GM21526 (cell line): Measurements from ENCODE around the gene NCAN.
"Not testable (repeated sequence)": the region's sequence is repeated elsewhere in the genome, so short reads cannot be mapped to it uniquely, and the experiment has no call there.

ENCODE experiments used
- ATAC-seq: cut with Tn5 transposase; IDR thresholded peaks from one replicate; pipeline ENCODE4 v1.9.1; 2021; ENCODE audit warnings: moderate library complexity; ENCODE audit not compliant: unreplicated experiment, low FRiP score

Gene NCAN

DNA sequence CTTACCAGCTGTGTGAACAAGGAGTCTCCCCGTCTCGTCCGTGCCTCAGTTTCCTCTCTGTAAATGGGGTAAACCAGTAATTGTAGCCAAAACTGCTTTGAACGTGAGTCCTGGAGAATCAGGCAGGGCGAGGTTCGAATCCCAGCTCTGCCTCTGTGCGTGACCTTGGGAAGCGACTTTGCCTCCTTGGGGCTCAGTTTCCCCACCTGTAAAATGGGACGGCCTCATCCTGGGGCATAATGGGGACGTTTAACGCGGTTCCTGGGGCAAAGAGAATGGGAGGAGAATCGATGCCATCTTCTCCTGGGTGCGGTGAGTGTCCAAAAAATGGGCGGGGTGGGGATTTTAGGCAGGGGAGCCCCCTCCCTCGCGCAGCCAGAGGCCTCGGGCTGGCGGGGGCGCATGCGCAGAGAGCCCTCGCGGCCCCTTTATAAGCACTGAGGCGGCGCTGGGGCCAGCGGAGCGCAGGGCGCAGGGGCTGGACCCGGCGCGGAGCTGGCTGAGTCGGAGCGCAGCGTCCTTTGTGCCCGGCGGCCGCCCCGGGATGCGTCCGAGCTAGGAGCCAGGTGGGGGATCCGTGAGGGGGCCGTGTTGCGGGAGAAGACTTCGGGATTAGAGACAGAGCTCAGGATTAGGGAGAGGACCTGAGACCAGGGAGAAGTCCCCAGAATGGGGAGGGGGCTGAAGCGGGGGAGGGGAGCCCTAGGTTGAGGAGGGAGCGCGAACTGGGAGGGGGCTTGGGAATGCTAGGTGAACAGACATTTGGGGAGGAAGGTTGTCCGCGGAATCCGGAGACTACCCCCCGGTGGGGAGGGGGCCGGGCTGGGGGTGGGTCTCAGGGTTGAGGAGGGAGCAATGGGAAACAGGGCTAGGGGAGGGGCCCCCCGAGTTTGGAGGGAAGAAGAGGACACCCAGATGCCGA is at the start of gene NCAN:
Gene NCAN (plus strand): TSS at position 460 of the 922 bp plus-strand sequence. CDS start 4,996 bp downstream, outside the sequence.
- no peak for ATAC-seq

- no peak for ATAC-seq
These were observed 49.3 kb upstream of the NCAN start for GRCh38 chr19:19162495-19162894.

GRCh38 chr19:19165396-19165795 is 46.4 kb upstream of the NCAN start:
- ATAC-seq, result no peak

DNA sequence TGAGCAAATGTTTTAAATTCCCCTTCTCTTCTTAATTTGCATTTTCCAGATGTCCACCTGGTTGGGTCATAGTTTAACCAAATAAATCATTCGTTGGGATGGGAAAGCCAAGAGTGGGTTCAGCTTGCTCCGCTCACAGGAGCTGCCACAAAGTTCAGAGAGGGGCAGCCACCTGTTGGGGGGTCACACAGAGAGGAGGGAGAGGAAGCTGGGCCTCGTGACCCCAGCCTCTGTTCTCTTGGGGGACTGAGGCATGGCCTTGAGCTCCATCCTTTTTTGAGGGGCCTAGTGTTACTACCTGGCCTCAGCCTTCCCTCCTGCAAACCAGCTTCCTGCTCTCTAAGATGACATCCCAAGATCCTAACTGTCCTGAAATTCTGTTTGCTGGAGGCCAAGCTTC is 44.1 kb upstream of the NCAN start:
- no peak for ATAC-seq

DNA sequence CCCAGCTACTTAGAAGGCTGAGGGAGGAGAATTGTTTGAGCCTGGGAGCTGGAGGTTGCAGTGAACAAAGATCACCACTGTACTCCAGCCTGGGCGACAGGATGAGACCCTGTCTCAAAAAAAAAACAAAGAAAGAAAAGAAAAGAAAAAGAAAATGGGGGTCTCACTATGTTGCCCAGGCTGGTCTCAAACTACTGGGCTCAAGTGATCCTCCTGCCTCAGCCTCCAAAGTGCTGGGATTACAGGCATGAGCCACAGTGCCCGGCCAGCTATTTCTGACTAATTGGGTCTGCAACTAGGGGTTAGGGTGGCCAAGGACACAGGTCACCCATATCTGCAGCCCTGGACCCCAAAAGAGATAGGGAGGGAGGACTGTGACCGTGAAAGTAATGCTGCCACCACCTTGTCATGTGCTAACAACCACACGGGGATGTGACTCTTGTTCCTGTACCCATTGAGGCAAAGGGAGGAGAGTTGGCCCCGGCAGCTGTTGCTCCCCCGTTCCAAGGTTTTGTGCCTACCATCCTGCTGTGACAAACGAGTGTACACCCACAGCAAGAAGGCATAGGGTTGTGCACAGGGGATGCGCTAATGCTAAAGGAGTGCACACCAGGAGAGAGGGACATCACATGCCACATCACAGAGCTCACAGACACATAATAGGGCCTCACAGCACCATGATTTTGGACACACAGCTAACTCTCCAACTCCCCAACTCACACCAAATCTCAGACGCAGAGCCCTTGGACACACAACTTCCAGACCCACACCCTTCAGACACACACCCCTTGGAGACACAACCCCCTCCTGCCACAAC is 42.3 kb upstream of the NCAN start:
- ATAC-seq, result no peak

DNA sequence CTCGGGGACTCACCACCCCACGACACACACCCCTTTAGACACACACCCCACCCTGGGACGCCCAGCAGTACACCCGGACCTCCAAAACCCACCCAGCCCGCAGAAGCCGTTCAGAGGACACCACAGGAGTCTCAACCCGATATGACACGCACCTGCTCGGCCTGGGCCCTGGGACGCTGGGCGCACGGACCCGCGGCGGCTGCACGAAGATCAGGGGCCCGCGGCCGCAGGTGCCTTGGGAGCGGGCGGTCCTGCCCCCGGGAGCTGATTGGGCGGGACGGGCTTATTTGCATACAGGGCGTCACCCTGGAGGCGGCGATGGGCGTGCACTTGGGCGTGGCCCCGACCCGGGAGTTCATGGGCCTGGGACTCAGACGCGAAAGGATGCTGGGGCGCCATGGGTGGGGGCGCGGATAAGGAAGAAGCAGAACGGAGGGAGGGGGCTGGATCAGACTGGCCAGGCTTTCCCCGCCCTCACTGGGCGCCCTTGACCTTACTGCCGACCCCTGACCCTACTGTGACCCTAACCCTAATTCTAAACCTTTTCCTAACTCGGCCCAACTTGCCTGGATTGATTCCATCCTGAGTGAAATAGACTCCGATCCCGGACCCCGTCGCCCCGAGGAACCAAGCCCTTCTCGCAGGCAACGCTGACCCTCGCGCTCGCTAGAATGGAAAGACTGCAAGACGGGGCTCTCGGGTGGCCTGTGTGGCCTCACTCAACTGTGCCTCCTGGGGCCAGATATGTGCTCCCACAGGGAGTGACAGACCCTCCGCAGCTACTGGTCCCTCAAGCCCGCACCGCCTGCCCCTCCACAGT is 41.5 kb upstream of the NCAN start, which contains the start of gene MEF2B:
Gene MEF2B (minus strand): TSS at position 211 of the 820 bp plus-strand sequence. CDS start 19,528 bp downstream, outside the sequence.
- peak; percentile 83 for ATAC-seq

GRCh38 chr19:19170873-19171672 is 40.7 kb upstream of the NCAN start:
- no peak for ATAC-seq

- no peak for ATAC-seq
These were observed 39.8 kb upstream of the NCAN start for GRCh38 chr19:19171821-19172532.

DNA sequence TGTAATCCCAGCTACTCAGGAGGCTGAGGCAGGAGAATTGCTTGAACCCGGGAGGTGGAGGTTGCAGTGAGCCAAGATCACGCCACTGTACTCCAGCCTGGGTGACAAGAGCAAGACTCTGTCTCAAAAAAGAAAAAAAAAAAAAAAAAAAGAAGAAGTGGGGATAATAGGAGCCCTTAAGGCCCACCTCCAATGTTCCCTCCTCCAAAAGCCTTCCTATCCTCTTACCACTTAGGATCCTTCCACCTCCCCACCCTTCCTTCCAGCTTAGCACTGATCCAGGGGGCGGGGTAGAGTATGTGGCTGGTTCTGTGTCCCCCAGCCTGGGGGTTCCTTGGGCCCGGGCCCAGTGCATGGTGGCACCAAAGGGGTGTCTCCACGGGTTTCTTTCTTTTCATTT is 38.5 kb upstream of the NCAN start:
- not testable (repeated sequence) for ATAC-seq

- ATAC-seq, result no peak
These were observed 34.8 kb upstream of the NCAN start for GRCh38 chr19:19176950-19177349.

DNA sequence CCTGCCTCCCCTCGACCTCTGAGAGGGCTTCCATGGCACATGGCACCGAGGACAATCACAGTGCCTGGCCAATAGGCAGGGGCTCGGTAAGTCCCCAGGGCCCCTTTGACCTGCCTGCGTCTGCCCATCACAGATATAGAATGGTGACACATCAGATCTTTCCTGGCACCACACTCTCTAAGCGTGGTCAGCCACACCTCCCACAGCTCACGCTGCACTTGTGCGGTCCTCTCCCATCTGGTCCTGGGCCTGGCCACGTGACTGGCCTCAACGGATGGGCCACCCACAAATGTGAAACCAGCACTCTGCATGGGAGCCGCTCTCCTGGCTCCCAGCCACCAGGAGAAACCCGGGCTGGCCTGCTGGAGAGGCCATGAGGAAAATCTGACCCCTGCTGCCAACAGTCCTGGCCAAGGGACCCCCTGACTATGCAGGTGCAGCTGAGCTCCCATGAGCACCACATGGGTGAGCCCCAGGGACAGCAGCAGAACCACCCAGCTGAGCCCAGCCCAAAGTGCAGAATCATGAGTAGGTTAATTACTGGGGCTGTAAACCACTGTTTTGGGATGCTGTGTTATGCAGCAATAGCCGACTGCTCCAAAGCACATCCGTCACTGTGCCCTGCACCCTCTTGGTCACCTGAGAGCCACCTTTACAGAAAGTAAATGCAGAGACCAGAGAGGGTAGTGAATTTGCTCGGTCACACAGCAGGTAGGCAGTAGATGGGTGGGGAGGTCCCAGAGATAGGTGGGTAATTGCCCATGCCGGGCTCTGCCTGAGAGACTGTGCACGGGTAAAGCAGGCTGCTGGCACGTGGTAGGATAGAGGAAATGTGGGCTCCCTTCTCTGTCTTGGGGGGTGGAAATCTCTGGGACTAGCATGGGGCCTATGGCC is 32.0 kb upstream of the NCAN start:
- ATAC-seq, result no peak

- no peak for ATAC-seq
These were observed 30.2 kb upstream of the NCAN start for GRCh38 chr19:19181488-19181998.

- no peak for ATAC-seq
These were observed 25.7 kb upstream of the NCAN start for GRCh38 chr19:19185853-19186740.

- ATAC-seq, result no peak
These were observed 25.0 kb upstream of the NCAN start for GRCh38 chr19:19186742-19187141.

DNA sequence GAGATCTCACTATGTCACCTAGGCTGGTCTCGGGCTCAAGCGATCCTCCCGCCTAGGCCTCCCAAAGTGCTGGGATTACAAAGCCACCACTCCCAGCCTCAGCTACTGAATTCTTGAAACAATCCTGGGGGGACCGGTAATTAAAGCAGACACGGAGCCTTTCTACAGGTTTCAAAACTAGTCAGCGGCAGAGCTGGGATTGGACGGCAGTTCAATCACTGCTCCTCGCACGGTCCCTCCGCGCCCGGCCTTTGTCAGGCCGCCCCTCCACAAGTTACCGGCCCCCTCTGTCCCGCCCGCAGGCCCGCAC is 20.0 kb upstream of the NCAN start:
- peak; percentile 1 for ATAC-seq

GRCh38 chr19:19192078-19192882 is 19.5 kb upstream of the NCAN start, which contains the start of the genes BORCS8 and RFXANK:
BORCS8 (minus strand) TSS chr19:19192152; CDS start chr19:19192117, 35 bp downstream.
RFXANK (plus strand) TSS chr19:19192258; CDS start chr19:19193947, 1,689 bp downstream.
- peak; percentile 72 for ATAC-seq
